SW480 (cell line): ENCODE results near the gene CDCA4.
A peak's percentile ranks its signal among the peaks of the same experiment; 100 is the strongest.
"Not testable (repeated sequence)": the region's sequence is repeated elsewhere in the genome, so short reads cannot be mapped to it uniquely, and the experiment has no call there.

Experiments
- DNase-seq: peaks from one replicate; pipeline ENCODE4 v3.0.0-alpha.2; 2016; ENCODE audit warnings: low spot score

CDCA4 gene

DNA sequence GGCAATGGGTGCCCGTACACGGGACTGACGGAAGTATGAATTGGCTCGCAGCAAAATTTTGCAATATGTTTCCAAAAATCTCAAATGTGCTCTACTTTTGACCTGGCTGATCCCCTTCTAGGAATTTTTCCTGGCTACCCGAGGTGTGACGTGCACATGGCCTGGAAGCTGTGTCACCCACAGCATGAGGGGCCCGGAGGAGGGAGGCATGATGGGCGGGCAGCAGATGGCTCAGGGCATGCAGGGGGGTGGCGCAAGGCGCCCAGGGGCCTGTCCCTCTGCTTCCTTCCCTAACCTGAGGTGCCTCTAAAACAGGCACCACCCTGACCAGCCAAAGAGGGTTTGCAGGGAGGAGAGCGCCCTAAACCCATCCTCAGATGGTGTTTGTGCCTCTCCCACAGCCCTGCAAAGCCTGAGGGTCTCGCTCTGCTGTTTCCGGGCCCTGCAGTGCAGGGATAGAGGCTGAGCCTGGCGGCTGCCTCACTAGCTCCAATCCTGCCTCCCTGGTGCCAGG, 37.7 kb upstream of the CDCA4 start:
- DNase-seq = no peak

DNA sequence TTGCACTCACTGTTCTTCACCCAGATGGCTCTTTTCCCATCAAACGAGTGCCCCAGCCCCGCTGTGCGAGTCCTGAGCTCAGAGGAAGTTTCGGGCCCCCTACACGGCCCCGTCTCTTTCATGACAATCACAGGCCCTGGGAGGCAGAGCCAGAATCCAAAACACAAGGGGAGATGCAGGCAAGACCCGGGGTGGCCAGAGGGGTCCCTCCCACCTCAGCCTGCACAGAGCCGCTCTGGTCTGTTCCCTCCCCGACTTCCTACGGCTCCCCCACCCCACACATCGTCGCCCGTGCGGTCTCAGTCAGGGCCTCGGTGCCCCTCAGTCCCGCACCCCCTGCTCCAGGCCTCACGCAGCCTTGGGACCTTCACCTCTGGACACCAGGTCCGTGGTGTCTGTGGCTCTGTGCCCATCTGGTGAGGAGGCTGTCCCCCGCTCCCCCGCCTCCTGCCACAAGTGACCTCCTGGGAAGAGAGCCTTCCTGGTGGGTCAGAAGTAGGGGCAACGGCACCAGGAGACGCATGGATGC, 35.5 kb upstream of the CDCA4 start:
- no peak for DNase-seq

DNA sequence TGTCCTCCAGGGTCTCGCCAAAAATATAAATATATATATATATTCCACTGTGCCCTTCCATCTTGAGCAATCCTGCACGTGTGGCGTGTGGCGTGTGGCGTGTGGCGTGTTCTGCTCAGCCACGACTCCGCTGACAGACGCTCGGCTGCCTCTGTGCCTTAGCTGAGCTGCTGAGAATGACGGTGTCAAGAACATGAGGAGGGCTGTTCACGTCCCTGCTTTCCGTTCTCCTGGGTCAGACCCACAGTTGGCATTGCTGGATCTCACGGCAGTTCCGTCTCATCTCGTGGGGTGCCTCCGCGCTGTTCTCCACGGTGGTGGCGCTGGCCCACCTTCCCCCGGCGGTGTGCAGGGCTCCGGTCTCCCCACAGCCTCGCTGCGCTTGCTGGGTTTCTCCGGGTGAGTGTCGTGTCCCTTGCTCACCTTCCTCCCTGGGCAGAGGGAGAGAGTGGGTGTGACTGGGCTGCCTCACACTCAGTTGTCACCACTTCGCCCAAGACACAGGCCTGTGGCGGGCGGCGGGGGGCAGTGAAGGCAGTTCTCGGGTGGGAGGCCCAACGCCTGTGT, 34.9 kb upstream of the CDCA4 start:
- DNase-seq = no peak

GRCh38 chr14:105055334-105055733, 34.5 kb upstream of the CDCA4 start:
- no peak for DNase-seq

DNA sequence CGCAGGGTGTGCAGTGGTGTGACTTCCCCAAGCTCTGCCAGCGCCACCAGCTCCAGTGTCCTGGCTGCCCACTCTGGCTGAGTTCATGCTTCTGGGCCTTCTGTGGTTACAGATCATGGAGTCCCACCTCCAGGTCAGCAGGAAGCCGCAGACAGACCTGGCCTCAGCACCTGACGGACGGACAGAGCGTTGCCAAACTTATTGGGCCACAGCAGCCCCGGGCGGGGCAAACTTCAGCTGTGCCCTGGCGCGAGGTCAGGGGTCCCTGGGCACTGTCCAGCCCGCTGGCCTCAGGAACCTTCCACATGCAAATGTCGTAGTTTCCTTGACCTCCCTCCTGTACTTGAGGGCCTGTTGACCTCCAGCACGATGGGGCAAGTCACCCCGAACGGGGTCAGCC, 33.1 kb upstream of the CDCA4 start:
- no peak for DNase-seq

- no peak for DNase-seq
These were observed 32.5 kb upstream of the CDCA4 start for GRCh38 chr14:105053421-105053820.

DNA sequence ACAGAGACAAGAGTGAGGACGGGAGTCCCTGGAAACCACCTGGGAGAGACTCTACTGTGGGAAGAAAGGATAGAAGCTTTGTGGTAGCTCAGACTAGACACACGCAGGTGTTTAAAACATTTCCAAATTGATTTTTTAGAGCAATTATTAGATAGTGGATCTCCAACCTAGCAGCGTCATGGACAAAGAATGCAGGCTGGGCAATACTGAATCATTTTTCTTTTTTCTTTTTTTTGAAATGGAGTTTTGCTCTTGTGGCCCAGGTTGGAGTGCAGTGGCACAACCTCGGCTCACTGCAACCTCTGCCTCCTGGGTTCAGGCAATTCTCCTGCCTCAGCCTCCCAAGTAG, 31.2 kb upstream of the CDCA4 start:
- DNase-seq = no peak

DNA sequence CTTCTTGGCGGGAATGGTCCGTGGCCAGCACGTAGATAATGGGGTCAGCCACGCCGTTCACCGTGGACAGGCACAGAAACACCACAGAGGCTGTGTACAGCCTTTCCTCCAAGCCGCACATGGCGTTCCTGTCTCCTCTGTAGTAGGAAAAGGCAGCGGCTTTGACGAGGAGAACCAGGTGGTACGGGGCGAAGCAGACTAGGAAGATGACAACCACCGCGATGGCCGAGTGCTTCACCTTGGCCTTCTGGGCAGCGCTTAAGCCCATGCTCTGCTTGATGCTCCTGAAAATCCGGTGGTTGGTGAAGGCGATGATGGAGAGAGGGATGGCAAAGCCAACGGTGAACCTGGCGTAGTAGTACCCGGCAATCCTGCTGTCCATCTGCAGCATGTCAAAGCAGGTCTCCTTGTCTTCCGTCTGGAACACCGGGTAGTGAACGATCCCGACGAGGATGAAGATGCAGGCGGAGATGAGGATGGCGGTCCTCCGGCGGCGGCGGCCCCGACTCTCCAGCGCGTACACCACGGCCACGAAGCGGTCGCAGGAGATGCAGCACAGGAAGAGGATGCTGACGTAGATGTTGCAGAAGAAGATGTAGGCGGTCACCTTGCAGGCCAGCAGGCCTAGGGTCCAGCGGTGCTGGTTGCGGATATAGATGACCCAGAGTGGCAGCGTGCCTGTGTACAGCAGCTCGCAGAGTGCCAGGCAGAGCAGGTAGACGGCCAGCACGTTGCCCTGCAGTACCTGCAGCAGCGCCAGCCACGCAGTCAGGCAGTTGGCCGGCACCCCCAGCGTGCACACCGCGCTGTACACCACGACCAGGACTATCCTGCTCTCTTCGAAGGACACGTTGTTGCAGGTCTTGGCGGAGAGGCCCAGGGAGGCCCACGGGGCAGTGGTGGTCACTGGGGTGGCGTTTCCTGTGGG, 30.6 kb upstream of the CDCA4 start:
- DNase-seq = no peak

- peak; percentile 92 for DNase-seq
These were observed 29.6 kb upstream of the CDCA4 start for GRCh38 chr14:105050551-105050897.

- no peak for DNase-seq
These were observed 29.1 kb upstream of the CDCA4 start for GRCh38 chr14:105049753-105050550.

DNA sequence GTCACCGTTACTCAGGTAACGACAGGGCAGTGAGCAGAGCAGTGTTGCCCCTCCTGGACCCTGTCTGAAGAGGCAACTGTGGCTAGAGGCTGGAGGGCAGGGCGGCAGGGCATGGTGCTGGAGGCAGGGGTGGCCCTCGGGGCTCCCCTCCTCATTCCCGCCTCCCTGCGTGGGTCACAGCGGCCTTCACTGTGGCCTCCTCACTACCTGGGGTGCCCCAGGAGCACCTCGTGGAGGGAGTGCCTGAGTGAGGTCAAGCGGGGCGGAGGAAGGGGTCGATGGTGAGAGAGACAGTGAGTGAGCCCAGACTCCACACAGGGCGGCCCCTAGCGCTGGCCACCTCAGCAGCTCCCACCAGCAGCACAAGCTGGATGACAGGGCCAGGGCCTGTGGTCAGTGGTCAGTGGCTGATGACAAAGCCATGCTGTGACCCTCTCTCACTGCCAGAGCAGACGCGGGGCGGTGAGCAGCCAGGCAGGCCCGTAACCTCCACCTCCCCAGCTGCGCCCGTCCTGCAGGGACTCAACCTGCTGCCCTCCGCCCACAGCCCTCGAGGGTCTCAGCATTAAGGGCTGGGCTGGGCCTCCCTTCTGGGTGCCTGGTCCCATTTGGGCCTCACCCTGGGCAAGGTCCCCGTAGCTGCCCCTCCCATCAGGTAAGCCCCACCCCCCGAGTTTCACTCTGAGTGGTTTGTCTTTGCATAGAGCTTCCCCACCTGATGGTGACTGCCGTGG, 26.6 kb upstream of the CDCA4 start:
- DNase-seq = no peak

- no peak for DNase-seq
These were observed 26.0 kb upstream of the CDCA4 start for GRCh38 chr14:105046891-105047282.

DNA sequence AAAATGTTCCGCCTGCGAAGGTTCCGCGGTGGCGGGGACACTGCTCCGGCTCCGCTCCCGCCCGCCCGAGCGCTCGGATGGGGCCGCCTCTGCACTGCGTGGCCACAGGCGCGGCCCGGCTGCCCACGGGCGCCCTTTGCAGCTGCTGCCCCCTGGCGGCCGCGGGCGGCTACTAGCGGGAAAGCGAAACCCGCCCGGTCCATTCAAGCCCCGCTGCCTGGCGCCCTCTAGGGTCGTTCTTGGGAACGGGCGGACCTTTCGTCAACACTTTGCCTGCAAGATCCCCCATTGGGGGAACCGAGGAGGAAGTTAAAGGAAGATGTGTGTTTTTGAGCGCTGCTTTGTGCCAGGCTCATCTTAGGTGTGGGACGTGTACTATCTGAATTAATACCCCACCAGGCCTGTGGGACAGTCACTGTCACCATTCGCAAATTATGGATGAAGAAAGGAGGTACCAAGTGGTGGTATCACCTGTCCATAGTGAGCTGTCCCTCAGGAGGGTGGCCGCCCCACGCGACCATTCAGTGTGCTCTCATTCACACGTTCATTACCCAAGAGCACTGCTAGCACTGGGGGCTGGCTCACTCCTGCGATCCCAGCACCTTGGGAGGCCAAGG, 24.9 kb upstream of the CDCA4 start:
- peak; percentile 80 for DNase-seq

DNA sequence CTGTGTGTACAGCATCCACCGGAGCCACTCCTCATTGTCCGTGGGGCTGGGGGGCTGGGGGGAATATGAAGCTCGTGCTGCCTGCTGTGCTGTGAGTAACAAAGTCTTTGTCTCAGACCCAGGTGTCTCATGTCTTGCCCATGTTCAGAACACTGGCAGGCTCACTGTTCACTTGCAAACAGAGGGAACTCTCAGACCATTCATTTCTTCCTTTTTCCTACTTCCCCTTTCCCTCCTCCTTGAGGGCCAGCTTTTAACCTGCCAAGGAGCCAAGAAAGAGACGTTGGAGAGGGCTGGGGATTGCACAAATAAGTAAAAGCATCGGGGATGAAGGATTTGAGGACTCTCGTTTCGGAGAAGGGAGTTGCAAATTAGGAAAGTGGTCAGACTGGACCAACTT, 22.8 kb upstream of the CDCA4 start:
- no peak for DNase-seq

DNA sequence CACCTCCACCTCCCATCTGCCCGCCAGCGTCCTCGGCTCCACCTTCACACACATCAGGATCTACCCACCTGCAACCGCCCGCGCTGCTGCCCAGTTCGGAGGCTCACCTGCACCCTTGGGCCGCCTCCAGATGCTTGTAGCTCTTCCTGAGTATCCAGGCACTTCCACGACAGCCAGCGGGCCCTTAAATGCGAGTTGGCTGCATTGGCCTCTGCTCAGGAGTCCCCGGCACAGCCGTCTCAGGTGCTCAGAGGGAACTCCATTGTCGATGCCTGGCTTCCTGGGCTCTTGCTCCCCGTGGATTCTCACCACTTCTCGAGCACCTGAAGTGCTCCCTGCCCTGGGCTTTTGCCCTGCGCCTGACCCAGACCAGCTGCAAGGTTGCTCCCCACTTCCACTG, 21.9 kb upstream of the CDCA4 start:
- DNase-seq = no peak

GRCh38 chr14:105041841-105042765, 21.2 kb upstream of the CDCA4 start:
- DNase-seq = no peak

GRCh38 chr14:105039458-105040205, 18.7 kb upstream of the CDCA4 start:
- DNase-seq = no peak

DNA sequence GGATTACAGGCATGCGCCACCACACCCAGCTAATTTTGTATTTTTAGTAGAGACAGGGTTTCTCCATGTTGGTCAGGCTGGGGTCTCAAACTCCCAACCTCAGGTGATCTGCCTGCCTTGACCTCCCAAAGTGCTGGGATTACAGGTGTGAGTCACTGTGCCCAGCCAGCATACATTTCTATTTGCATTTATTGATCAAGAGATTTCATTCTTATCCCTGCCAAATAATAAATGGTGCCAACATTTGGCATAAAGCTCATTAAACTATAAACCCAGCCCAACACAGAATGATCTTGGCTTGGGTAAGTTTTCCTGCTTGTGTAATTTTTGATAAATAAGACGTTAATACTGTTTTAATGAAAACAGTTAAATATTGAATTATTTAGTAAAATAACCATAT, 14.7 kb upstream of the CDCA4 start:
- DNase-seq = not testable (repeated sequence)

DNA sequence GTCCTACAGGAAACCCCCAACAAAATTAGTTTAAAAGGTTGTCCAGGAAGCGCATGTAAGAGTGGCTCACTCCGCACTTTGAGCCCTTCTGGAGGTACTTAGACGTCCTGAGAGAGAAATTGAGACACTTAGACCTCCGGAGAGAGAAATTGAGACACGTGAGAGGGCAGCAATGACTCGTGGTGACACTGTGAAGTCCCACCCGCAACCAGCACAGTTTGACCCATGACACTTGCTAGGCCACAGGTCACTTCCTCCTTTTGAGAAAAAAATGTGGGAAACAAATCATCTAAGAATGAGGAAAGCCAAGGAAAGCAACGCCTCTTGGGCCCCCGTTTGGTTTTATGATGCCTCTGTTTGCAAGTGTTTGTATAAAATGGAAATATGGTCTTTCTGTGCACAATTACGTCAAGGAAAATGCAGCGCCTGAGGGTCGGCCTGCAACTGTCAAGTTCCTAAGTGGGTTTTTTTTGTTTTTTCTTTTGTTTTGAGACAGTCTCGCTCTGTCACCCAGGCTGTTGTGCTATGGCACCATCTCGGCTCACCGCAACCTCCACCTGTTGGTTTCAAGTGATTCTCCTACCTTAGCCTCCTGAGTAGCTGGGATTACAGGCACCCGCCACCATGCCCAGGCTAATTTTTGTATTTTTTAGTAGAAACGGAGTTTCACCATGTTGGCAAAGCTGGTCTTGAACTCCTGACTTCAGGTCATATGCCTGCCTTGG, 13.6 kb upstream of the CDCA4 start:
- DNase-seq = no peak
